ENCODE data around the gene CMIP. TPM values are rescaled to one million over a fixed set of nuclear protein-coding genes. Genes with fewer than 3 reads are reported as not detected.
A peak's percentile ranks its signal among the peaks of the same experiment; 100 is the strongest.

The CMIP gene
- total RNA-seq, 2 experiments from 2014 or later, result 65.4 to 76.7 TPM

DNA sequence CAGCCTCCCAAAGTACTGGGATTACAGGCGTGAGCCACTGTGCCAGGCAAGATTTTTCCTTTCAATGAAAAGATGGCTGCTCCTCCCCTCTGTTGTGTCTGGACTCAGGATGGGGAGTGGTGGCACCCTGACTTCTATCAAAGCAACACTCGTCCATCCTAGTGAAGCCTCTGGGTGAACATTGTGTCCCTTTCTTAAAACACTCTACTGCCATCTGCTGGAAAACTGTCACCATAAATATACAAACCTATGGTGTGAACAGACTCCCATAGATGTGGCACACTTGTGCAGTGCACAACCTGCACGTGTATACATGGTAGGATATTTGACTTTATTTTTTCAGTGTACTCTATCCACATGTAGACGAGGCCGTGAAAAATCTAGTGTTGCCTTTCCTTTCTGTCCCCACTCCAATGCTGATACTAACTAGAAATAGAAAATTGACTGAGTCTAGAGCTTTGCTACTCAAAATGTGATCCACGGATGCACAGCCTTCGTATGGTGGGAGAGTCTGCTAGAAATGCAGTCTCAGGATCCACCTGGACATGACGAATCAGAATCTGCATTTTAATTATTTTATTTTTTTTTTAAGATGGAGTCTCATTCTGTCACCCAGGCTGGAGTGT, 278.6 kb downstream of the CMIP start:
- Mint-ChIP-seq H3K36me3 (peaks cover 3% of the 10 kb centered on the region), H3K9me3 (no peaks in the 10 kb centered on the region), H3K4me3 (no peak overlapping the region), H3K27ac (no peak overlapping the region), H3K27me3 (peaks cover 13% of the 10 kb centered on the region), H3K4me1 (peaks cover 20% of the 10 kb centered on the region)
- DNase-seq (peak; percentile 40), ATAC-seq (ENCODE audit: low read depth) (peak; percentile 73)
- POLR2A ChIA-PET, result interaction anchor here (0.8 kb wide), 1 partner anchor 91 kb away, joined by 3 read pairs; no protein-coding TSS in a partner anchor

DNA sequence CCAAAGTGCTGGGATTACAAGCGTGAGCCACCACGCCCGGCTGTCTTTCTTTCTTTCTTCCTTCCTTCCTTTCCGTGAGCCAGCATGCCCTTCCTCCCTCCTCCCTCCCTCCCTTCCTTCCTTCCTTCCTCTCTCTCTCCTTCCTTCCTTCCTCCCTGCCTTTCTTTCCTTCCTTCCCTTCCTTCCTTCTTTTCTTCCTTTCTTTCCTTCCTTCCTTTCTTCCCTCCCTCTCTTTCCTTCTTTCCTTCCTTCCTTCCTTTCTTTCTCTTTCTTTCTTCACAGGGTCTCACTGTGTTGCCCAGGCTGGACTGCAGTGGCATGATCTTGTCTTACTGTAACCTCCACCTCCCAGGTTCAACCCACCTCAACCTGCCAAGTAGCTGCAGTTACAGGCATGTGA, 283.8 kb downstream of the CMIP start:
- POLR2A ChIA-PET, result interaction anchor here (0.7 kb wide), 1 partner anchor 286 kb away, joined by 5 read pairs; no protein-coding TSS in a partner anchor
- Mint-ChIP-seq H3K4me3 (no peak overlapping the region), H3K36me3 (no peaks in the 10 kb centered on the region), H3K27me3 (peaks cover 16% of the 10 kb centered on the region), H3K27ac (peak overlapping the region; percentile 22), H3K4me1 (peaks cover 14% of the 10 kb centered on the region), H3K9me3 (no peaks in the 10 kb centered on the region)
- DNase-seq (no peak), ATAC-seq (ENCODE audit: low read depth) (no peak)

DNA sequence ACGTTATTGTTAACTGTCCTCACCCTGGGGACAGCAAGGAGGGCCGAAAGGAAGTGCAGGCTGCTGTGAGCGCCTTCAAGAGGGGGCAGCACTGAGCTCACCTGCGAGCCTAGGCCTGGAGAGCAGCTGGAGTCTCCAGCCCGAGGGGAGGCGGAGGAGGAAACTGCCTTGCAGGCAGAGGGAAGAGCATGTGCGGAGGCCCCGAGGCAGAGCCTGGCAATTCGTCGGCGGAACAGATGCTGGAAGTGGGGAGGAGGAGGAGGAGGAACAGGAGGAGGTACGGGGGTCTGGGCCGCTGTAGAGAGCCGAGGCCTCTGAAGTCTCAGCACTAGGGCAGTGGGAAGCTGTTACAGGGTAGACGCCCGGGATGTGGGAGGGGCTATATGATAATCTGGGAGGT, 284.8 kb downstream of the CMIP start:
- peak overlapping the region; percentile 61 for H3K4me3 Mint-ChIP-seq
- POLR2A ChIA-PET, result no interaction called here
- DNase-seq (no peak), ATAC-seq (ENCODE audit: low read depth) (no peak)
- H3K9me3 Mint-ChIP-seq, result no peaks in the 10 kb centered on the region
- peak overlapping the region; percentile 15 for H3K27ac Mint-ChIP-seq
- H3K4me1 Mint-ChIP-seq, result peaks cover 14% of the 10 kb centered on the region
- H3K36me3 Mint-ChIP-seq, result no peaks in the 10 kb centered on the region
- H3K27me3 Mint-ChIP-seq, result peaks cover 16% of the 10 kb centered on the region

DNA sequence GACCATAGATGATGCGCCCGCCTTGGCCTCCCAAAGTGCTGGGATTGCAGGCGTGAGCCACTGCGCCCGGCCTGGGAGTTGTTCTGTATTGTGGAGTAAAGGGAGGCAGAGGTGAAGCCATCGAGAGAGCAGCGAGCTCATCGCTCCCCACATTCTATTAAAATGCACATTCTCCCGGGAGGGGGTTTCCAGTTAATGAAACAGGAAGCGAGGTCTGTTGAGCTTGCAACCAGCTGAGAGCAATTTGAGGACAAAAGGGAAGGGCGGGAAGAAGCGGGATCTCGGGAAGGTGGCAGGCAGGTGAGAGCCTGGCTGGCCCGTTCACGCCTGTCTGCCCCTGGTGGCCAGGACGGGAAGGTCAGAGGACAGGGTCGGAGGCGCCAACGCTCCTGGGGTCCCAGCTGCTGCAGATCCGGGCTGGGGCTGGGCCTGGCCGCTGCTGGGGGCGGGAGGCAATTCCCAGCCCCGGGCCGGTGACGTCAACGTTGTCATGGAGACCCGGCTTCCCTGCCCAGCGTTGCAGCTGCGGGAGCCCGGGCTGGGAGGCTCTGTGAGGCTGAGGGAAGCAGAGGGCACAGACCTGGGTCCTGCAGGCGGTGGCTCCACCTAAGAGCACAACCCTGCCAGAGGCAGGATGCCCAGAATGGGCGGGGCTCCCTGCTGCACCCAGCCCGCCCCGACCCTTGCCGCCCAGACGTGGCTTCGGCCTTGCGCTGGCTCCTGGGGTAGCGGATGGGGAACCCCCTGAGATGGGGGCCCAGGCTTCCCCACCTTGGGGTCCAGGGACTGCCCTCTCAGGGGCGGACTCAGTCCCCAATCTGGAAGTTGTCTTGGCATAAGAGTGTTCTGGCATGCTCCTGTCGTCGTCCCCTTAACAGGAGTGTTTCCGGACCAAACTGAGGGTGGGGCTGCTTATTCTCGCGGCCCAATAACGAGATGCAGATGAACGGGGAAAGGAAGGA, 285.8 kb downstream of the CMIP start:
- H3K4me1 Mint-ChIP-seq, result peaks cover 14% of the 10 kb centered on the region
- ATAC-seq (ENCODE audit: low read depth) (peak; percentile 89), DNase-seq (peak; percentile 70)
- peaks cover 20% of the 10 kb centered on the region for H3K27me3 Mint-ChIP-seq
- POLR2A ChIA-PET, result interaction anchor here (0.6 to 1.4 kb wide), 2 partner anchors 10 to 332 kb away, joined by 3 to 7 read pairs; no protein-coding TSS in a partner anchor
- peak overlapping the region; percentile 80 for H3K4me3 Mint-ChIP-seq
- H3K9me3 Mint-ChIP-seq, result no peaks in the 10 kb centered on the region
- H3K27ac Mint-ChIP-seq, result peak overlapping the region; percentile 71
- no peaks in the 10 kb centered on the region for H3K36me3 Mint-ChIP-seq

DNA sequence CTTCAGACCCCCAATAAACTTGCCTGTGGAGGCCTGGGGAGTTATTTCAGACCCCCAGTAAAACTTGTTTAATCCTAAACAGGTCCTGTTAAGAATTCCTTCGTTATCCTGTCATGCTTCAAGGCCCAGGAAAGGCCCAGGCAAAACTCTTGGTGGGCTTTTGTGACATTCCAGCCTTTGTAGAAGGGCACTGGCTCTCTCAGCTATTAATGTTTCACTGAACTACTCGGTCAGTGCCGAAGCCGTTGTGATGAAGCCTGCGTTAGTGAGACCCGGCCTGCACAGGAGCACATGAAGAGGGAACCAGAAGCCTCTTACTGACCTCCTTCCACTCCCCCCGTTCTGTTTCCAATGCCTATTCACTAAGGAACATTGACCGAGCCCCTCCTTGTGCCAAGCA, 287.0 kb downstream of the CMIP start:
- H3K36me3 Mint-ChIP-seq, result no peaks in the 10 kb centered on the region
- DNase-seq (no peak), ATAC-seq (ENCODE audit: low read depth) (no peak)
- no peak overlapping the region for H3K4me3 Mint-ChIP-seq
- H3K27ac Mint-ChIP-seq, result no peak overlapping the region
- POLR2A ChIA-PET, result interaction anchor here (0.7 kb wide), 1 partner anchor 34 kb away, joined by 3 read pairs; no protein-coding TSS in a partner anchor
- H3K9me3 Mint-ChIP-seq, result no peaks in the 10 kb centered on the region
- peaks cover 10% of the 10 kb centered on the region for H3K27me3 Mint-ChIP-seq
- H3K4me1 Mint-ChIP-seq, result peaks cover 14% of the 10 kb centered on the region

DNA sequence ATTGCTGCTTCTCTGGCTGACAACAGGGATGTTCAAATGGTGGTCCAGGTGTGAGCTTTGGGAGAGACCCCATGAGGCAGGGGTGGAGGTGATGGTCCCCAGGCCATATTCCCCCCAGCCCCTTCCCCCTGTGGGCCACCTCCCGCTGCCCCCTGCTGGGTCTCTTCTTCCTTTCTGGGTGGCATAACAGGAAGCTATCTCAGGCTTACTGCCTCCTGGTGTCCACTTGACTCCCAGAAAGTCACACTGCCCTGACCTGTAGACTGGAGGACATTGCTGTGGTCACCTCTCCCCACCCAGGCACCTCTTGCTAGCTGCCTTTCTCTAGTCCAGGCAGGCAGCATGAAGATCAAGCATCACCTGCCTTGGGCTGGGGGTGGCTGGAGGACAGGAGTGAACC, 288.1 kb downstream of the CMIP start:
- POLR2A ChIA-PET, result no interaction called here
- peaks cover 13% of the 10 kb centered on the region for H3K27me3 Mint-ChIP-seq
- H3K36me3 Mint-ChIP-seq, result no peaks in the 10 kb centered on the region
- H3K4me3 Mint-ChIP-seq, result no peak overlapping the region
- DNase-seq (no peak), ATAC-seq (ENCODE audit: low read depth) (no peak)
- H3K27ac Mint-ChIP-seq, result no peak overlapping the region
- H3K9me3 Mint-ChIP-seq, result no peaks in the 10 kb centered on the region
- peaks cover 15% of the 10 kb centered on the region for H3K4me1 Mint-ChIP-seq

DNA sequence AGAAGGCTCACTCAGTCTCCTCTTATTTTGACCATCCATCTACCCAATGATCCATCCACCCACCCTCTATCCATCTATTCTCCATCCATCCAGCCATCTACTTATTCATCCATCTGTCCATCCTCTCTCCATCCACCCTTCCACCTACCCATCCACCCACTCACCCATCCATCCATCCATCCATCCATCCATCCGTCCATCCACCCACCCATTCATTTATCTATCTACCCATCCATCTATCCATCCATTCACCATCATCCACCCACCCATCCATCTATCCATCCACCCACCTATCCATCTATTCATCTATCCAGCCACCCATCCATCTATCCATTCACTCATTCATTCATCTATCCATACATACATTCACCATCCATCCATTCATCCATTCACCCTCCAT, 288.7 kb downstream of the CMIP start:
- Mint-ChIP-seq H3K4me3 (no peak overlapping the region), H3K4me1 (peaks cover 20% of the 10 kb centered on the region), H3K27me3 (peaks cover 8% of the 10 kb centered on the region), H3K9me3 (no peaks in the 10 kb centered on the region), H3K27ac (no peak overlapping the region), H3K36me3 (no peaks in the 10 kb centered on the region)
- POLR2A ChIA-PET, result no interaction called here
- DNase-seq, result no peak
- ATAC-seq (ENCODE audit: low read depth), result no peak

DNA sequence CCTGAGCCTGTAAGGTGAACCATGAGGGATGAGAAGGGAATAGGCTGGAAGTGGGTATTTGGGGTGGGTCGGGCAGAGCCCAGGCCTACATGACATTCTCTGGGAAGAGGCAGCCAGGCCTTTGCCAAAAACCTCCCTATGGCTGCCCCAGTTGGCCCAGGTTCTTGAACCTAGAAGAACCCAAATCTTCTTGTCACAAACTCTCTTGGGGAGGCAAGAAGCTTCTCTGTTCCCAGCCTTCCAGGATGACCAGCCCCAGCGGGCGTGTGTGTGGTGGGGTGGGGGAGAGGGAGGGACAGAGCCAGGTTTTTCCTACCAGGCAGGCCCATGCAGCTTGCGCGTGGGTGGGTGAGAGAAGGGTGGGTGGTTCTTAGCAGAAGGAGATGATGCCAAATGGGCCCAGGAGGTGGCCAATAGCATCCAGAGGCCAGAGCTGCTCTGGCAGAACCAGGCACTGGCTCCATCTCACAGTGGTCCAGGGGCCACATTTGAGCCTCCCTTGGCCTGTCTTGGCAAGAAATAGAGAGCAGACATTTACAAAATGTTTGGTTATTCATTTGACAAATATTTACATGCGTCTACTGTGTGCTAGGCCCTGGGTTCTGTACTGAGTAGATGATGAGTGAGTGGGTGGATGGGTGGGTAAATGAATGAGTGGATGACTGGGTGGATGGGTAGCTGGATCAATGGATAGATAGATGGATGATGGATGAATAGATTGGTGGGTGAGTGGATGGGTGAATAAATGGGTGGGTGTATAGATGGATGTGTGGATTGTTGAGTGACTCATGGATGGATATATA, 290.2 kb downstream of the CMIP start:
- Mint-ChIP-seq H3K27me3 (peaks cover 10% of the 10 kb centered on the region), H3K4me1 (peaks cover 16% of the 10 kb centered on the region), H3K36me3 (no peaks in the 10 kb centered on the region), H3K27ac (no peak overlapping the region), H3K4me3 (no peak overlapping the region), H3K9me3 (no peaks in the 10 kb centered on the region)
- DNase-seq (no peak), ATAC-seq (ENCODE audit: low read depth) (no peak)
- POLR2A ChIA-PET, result no interaction called here

DNA sequence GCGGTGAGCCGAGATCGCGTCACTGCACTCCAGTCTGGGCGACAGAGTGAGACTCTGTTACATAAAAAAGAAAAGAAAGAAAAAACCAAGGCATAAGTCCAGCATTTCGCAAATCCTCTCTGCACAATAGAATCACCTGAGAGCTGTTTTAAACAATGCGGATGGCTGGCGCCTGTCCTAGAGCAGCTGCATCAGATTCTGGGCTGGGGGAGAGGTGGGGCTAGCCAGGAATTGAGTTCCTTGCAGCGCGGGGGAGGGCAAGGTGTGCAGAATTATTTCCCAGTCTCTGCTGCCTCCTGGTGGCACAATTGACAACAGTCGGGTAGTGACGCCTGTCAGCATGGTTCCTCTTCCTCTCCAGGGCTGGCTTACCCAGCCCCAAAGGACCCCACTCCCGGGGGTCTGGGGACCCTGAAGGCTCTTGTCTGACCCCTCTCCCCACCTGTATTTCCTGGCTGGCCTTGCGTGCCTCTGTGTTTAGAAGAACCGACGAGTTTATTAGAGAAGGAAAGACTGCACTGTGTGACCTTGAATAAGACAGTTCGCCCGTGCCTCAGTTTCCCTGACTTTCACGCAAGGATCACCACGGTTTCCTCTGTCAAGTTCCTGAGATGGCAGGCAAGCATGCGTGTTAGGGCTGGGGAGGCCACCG, 293.4 kb downstream of the CMIP start:
- peak overlapping the region; percentile 72 for H3K4me3 Mint-ChIP-seq
- peak; percentile 81 for DNase-seq

DNA sequence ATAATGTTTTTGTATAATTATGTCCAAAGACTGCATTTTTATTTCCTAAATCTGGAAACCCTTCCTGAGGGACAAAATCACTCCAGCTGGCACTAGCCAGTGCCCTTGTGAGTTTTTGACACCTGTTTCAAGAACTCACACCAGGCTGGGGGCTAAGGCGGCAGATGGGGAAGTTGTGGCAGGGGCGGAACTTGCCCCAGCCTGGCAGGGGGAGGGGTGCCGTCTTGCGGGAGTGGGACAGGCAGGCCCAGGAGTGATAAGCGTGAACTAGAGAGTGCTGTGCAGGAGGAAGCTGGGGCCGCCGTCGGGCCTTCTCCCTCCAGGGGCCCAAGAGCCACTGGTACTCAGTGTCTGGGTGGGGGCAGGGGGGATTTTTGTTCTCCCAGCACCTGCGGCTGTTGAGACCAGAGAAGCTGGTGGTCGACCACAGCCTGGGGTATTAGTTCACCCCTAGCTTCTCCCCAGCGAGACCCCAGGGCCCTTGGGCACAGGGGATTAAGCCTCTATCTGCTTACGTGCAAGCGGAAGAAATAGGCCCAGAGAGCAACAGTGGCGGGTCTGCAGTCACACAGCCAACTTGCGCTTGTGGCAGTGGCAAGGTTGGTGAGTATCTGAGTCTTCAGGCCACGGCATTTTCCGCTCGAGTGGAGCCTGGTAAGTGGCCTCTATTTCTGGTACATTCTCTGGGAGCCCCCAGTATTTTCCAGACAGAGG, 294.3 kb downstream of the CMIP start:
- H3K27me3 Mint-ChIP-seq, result peaks cover 10% of the 10 kb centered on the region
- DNase-seq (no peak), ATAC-seq (ENCODE audit: low read depth) (no peak)
- POLR2A ChIA-PET, result no interaction called here
- no peak overlapping the region for H3K4me3 Mint-ChIP-seq
- H3K4me1 Mint-ChIP-seq, result peaks cover 14% of the 10 kb centered on the region
- no peak overlapping the region for H3K27ac Mint-ChIP-seq
- H3K9me3 Mint-ChIP-seq, result no peaks in the 10 kb centered on the region
- no peaks in the 10 kb centered on the region for H3K36me3 Mint-ChIP-seq

More for the DNA sequence above, 293.4 kb downstream of the CMIP start:
- Mint-ChIP-seq H3K27ac (peak overlapping the region; percentile 52), H3K27me3 (peaks cover 10% of the 10 kb centered on the region), H3K4me1 (peaks cover 14% of the 10 kb centered on the region), H3K9me3 (no peaks in the 10 kb centered on the region), H3K36me3 (no peaks in the 10 kb centered on the region)
- ATAC-seq (ENCODE audit: low read depth), result peak; percentile 92
- POLR2A ChIA-PET, result no interaction called here

DNA sequence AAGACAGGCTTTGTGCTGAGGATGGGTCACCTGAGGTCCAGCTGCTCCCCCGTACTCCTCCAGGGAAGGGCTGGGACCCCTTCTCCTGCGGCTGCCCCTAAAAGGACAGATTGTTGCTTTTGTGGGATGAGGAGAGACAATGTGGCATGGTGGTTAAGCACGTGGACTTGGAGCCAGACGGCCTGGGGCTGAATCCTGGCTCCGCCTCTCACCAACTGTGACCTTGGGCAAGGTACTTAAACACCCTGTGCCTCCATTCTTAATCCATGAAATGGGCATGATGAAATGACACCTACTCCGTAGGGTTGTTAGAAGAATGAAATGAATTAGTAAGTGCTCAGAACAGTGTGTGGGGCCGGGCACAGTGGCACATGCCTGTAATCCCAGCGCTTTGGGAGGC, 294.9 kb downstream of the CMIP start:
- Mint-ChIP-seq H3K27ac (no peak overlapping the region), H3K4me1 (peaks cover 14% of the 10 kb centered on the region), H3K4me3 (no peak overlapping the region), H3K36me3 (no peaks in the 10 kb centered on the region), H3K27me3 (peaks cover 10% of the 10 kb centered on the region), H3K9me3 (no peaks in the 10 kb centered on the region)
- POLR2A ChIA-PET, result no interaction called here
- ATAC-seq (ENCODE audit: low read depth) (no peak), DNase-seq (no peak)

DNA sequence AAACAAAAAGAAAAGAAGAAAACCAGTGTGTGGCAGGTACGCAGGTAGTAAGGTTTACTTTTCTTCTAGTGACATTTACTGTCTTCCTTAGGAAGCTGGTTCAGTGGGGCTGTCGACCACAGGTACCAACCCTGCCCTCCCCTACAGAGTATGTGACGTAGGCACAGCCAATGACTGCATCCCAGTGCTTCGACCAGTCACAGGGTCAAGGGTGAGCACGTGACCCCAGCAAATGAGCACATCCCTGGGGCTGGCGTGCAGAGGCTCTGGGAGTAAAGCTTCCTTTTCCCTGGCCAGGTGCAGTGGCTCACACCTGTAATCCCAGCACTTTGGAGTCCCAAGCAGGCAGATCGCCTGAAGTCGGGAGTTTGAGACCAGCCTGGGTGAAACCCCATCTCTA, 295.6 kb downstream of the CMIP start:
- no peaks in the 10 kb centered on the region for H3K36me3 Mint-ChIP-seq
- peaks cover 7% of the 10 kb centered on the region for H3K27me3 Mint-ChIP-seq
- no peak overlapping the region for H3K4me3 Mint-ChIP-seq
- ATAC-seq (ENCODE audit: low read depth) (no peak), DNase-seq (no peak)
- no peaks in the 10 kb centered on the region for H3K9me3 Mint-ChIP-seq
- H3K27ac Mint-ChIP-seq, result no peak overlapping the region
- H3K4me1 Mint-ChIP-seq, result peaks cover 14% of the 10 kb centered on the region
- POLR2A ChIA-PET, result interaction anchor here (0.6 kb wide), 1 partner anchor 9 kb away, joined by 7 read pairs; no protein-coding TSS in a partner anchor
